ENCODE measurements around the gene RFC4.
A peak's percentile ranks its signal among the peaks of the same experiment; 100 is the strongest.

GRCh38 chr3:186849374-186849975 lies 43.2 kb upstream of the RFC4 start:
- no peak for TF ChIP-seq EZH2phosphoT487 (IDR thresholded peaks at IDR 0.05; ENCODE audit: unreplicated experiment)
- TF ChIP-seq NANOG (IDR thresholded peaks at IDR 0.05; ENCODE audit: borderline replicate concordance), result 0 out of 2 replicates have a peak, but pooled peaks have one; percentile 10
